HepG2 (cell line): ENCODE data around the gene FCAMR. TPM values are rescaled to one million over a fixed set of nuclear protein-coding genes. Genes with fewer than 3 reads are reported as not detected.

Source experiments
- ATAC-seq: fragments of 200-7000 bp; cut with Tn5 transposase; 3 replicates; pipeline ENCODE4 v1.9.1; 2020; ENCODE audit warnings: mild to moderate bottlenecking, moderate library complexity
- BruUV-seq: library from RNA; stranded (reverse); fragments of 400-500 nt; replicated peaks from 2 replicates; lab custom pipeline; 2021; lab: Mats Ljungman, UMichigan
- CTCF ChIA-PET: fragments of 300-600 bp; formaldehyde crosslinking; extraction: SDS; loops from one replicate; lab custom pipeline; 2021; ENCODE audit warnings: low total read pairs, inconsistent platforms, low intra/inter-chr PET ratio; lab: Yijun Ruan, JAX
- POLR2A ChIA-PET: fragments of 350-600 bp; sonication (Branson Sonifier 250); formaldehyde crosslinking; loops from one replicate; lab custom pipeline; 2020; ENCODE audit warnings: antibody characterized with exemption, inconsistent platforms; lab: Yijun Ruan, JAX
- DNase-seq: peaks from one replicate; pipeline ENCODE4 v3.0.0-alpha.2; 2015; ENCODE audit warnings: low spot score
- FAIRE-seq: peaks from 3 replicates; lab custom pipeline; 2011; peaks lifted over from hg19 to GRCh38; lab: Jason Lieb, UNC
- H2AFZ ChIP-seq: one replicate; pipeline ENCODE4 v1.6.1; 2011; ENCODE audit warnings: low read length, inconsistent platforms
- H3K27ac ChIP-seq: fragments of 300-600 bp; 3 replicates; pipeline ENCODE4 v1.8.0; 2011; ENCODE audit warnings: mixed run types, mild to moderate bottlenecking, mixed read lengths, low read length, inconsistent platforms; ENCODE audit not compliant: insufficient read depth; ENCODE audit errors: extremely low read length
- H3K27me3 ChIP-seq, 2 experiments: fragments of 200-600 bp in 1 of 2; 2 replicates in 1 of 2; 3 replicates in 1 of 2; pipeline versions ENCODE4 v1.6.0 to v1.8.0; 2011; ENCODE audit warnings: low read length in 2 of 2, mild to moderate bottlenecking in 2 of 2, moderate library complexity in 2 of 2, inconsistent platforms in 1 of 2; ENCODE audit not compliant: insufficient read depth in 2 of 2, control insufficient read depth in 1 of 2
- H3K36me3 ChIP-seq, 2 experiments: fragments of 200-600 bp in 1 of 2; replicated peaks in 1 of 2; 2 replicates in 1 of 2; 3 replicates in 1 of 2; pipeline versions ENCODE4 v1.5.1 to v1.8.0; 2011; ENCODE audit warnings: low read length in 2 of 2, inconsistent platforms in 1 of 2; ENCODE audit not compliant: insufficient read depth in 2 of 2, control insufficient read depth in 1 of 2
- H3K4me1 ChIP-seq: 2 replicates; pipeline ENCODE4 v1.5.1; 2012; ENCODE audit warnings: low read length, inconsistent platforms; ENCODE audit not compliant: insufficient read depth
- H3K4me2 ChIP-seq: 2 replicates; pipeline ENCODE4 v1.6.0; 2011; ENCODE audit warnings: low read depth, low read length, inconsistent platforms
- H3K4me3 ChIP-seq, 3 experiments: fragments of 200-600 bp in 1 of 3; sonication (generic), shearing (Covaris generic) in 1 of 3; replicated peaks in 1 of 3; 2 replicates each; pipeline ENCODE4 v1.5.1; 2011 to 2016; ENCODE audit warnings: low read length in 3 of 3, inconsistent platforms in 2 of 3, low read depth in 2 of 3, mild to moderate bottlenecking in 2 of 3, control low read depth in 1 of 3, mixed read lengths in 1 of 3; ENCODE audit not compliant: insufficient read depth in 1 of 3
- H3K79me2 ChIP-seq: one replicate; pipeline ENCODE4 v1.6.1; 2011; ENCODE audit warnings: low read length, inconsistent platforms; ENCODE audit not compliant: insufficient read depth
- H3K9ac ChIP-seq: 2 replicates; pipeline ENCODE4 v1.6.0; 2011; ENCODE audit warnings: mild to moderate bottlenecking, low read depth, low read length, inconsistent platforms; ENCODE audit not compliant: insufficient read depth
- H3K9me3 ChIP-seq: 2 replicates; pipeline ENCODE4 v1.5.1; 2012; ENCODE audit warnings: mild to moderate bottlenecking, low read length
- H4K20me1 ChIP-seq: 2 replicates; pipeline ENCODE4 v1.6.0; 2011; ENCODE audit warnings: inconsistent platforms, mild to moderate bottlenecking, low read length, moderate library complexity; ENCODE audit not compliant: insufficient read depth
- DMAP1 ChIP-seq: IDR thresholded peaks from 2 replicates; pipeline ENCODE4 v1.6.1; 2016
- FOXJ3 ChIP-seq: sonication (generic); formaldehyde crosslinking; IDR thresholded peaks from 2 replicates; pipeline ENCODE4 v1.4.0; 2020; ENCODE audit warnings: missing genetic modification reagents, mild to moderate bottlenecking, borderline replicate concordance
- GRHL1 ChIP-seq: sonication (generic); formaldehyde crosslinking; conservative IDR thresholded peaks from 2 replicates; pipeline ENCODE4 v1.8.0; 2022; ENCODE audit warnings: missing genetic modification reagents
- KAT2B ChIP-seq: fragments of 150-350 bp; IDR thresholded peaks from 2 replicates; pipeline ENCODE4 v1.6.1; 2014; ENCODE audit warnings: low read depth, low read length, borderline replicate concordance
- KAT7 ChIP-seq: IDR thresholded peaks from 2 replicates; pipeline ENCODE4 v1.6.1; 2018; ENCODE audit warnings: borderline replicate concordance, missing compliant biosample characterization
- NFE2 ChIP-seq: sonication (generic); formaldehyde crosslinking; IDR thresholded peaks from 2 replicates; pipeline ENCODE4 v1.4.0; 2020; ENCODE audit warnings: missing genetic modification reagents
- PPARG ChIP-seq: conservative IDR thresholded peaks from 2 replicates; pipeline ENCODE4 v1.6.1; 2016; ENCODE audit warnings: missing biosample characterization, missing genetic modification reagents
- RFX5 ChIP-seq: IDR thresholded peaks from 2 replicates; pipeline ENCODE4 v1.6.1; 2011; ENCODE audit warnings: low read depth, low read length, improper control_type of control experiment
- ZC3H4 ChIP-seq: sonication (generic); formaldehyde crosslinking; IDR thresholded peaks from 2 replicates; pipeline ENCODE4 v1.4.0; 2020; ENCODE audit warnings: missing genetic modification reagents, borderline replicate concordance
- ZNF264 ChIP-seq: sonication (generic); formaldehyde crosslinking; IDR thresholded peaks from 2 replicates; pipeline ENCODE4 v1.4.0; 2020; ENCODE audit warnings: missing genetic modification reagents
- ZNF569 ChIP-seq: sonication (generic); formaldehyde crosslinking; IDR thresholded peaks from 2 replicates; pipeline ENCODE4 v1.5.0; 2020; ENCODE audit warnings: mild to moderate bottlenecking, missing genetic modification reagents, moderate library complexity, borderline replicate concordance
- ZNF772 ChIP-seq: sonication (generic); formaldehyde crosslinking; IDR thresholded peaks from 2 replicates; pipeline ENCODE4 v1.5.0; 2020; ENCODE audit warnings: mild to moderate bottlenecking, missing genetic modification reagents
- WGBS: methylation state at CpG from one replicate; pipeline ENCODE4 v1.1.6; 2017; ENCODE audit warnings: low lambda C conversion rate; 5-methylcytosine and 5-hydroxymethylcytosine counted together
- in situ Hi-C: cut with HindIII; loops from 2 replicates; pipeline ENCODE4 v1.10.0; 2017; ENCODE audit warnings: low pct_unique_long_range_greater_than_20kb; ENCODE audit not compliant: extremely low pct_ligation_motif_present
- intact Hi-C: fragments of 100-400 bp; cut with micrococcal nuclease; formaldehyde crosslinking; loops from one replicate; pipeline ENCODE4 v1.10.0; 2022; ENCODE audit not compliant: unreplicated experiment
- polyA plus RNA-seq, 8 experiments: library from polyadenylated mRNA; depleted of rRNA in 3 of 8; stranded (reverse) in 7 of 8; unstranded in 1 of 8; fragments of >200 nt; fragmentation: Illumina TruSeq in 4 of 8; extraction: Trizol in 4 of 8; gene quantifications; 2 replicates each; pipeline versions ENCODE4 v1.2.1 to v1.2.3, GENCODE V29; 2011 to 2016; ENCODE audit warnings: low read depth in 4 of 8, missing spikeins in 1 of 8, mixed read lengths in 1 of 8; ENCODE audit not compliant: insufficient read depth in 1 of 8
- total RNA-seq, 5 experiments: library from RNA; depleted of rRNA; stranded (reverse); fragments of >200 nt; fragmentation: Illumina TruSeq; extraction: Trizol; gene quantifications; 2 replicates each; pipeline ENCODE4 v1.2.3, GENCODE V29; 2016; ENCODE audit warnings: low read depth in 1 of 5
- TF ChIP-seq, protein P1 (sequence below): sonication (generic); formaldehyde crosslinking; IDR thresholded peaks from 2 replicates; pipeline ENCODE4 v1.5.0; 2020; ENCODE audit warnings: missing genetic modification reagents
- TF ChIP-seq, protein P2 (sequence below), 2 experiments: sonication (generic) in 1 of 2; formaldehyde crosslinking in 1 of 2; IDR thresholded peaks; 2 replicates each; pipeline versions ENCODE4 v1.5.1 to v1.6.1; 2011 to 2020; ENCODE audit warnings: borderline replicate concordance in 1 of 2, low read depth in 1 of 2, low read length in 1 of 2, mild to moderate bottlenecking in 1 of 2, missing genetic modification reagents in 1 of 2, moderate library complexity in 1 of 2
- TF ChIP-seq, protein P3 (sequence below), 2 experiments: IDR thresholded peaks; 2 replicates each; pipeline ENCODE4 v1.6.1; 2011 to 2012; ENCODE audit warnings: low read length in 2 of 2, borderline replicate concordance in 1 of 2, low read depth in 1 of 2, mild to moderate bottlenecking in 1 of 2, moderate library complexity in 1 of 2

The FCAMR gene
- total and polyA plus RNA-seq, 2 of the 13 experiments (the other 11 are each of a cell fraction or from before 2014, with no cell fraction given): not detected

DNA sequence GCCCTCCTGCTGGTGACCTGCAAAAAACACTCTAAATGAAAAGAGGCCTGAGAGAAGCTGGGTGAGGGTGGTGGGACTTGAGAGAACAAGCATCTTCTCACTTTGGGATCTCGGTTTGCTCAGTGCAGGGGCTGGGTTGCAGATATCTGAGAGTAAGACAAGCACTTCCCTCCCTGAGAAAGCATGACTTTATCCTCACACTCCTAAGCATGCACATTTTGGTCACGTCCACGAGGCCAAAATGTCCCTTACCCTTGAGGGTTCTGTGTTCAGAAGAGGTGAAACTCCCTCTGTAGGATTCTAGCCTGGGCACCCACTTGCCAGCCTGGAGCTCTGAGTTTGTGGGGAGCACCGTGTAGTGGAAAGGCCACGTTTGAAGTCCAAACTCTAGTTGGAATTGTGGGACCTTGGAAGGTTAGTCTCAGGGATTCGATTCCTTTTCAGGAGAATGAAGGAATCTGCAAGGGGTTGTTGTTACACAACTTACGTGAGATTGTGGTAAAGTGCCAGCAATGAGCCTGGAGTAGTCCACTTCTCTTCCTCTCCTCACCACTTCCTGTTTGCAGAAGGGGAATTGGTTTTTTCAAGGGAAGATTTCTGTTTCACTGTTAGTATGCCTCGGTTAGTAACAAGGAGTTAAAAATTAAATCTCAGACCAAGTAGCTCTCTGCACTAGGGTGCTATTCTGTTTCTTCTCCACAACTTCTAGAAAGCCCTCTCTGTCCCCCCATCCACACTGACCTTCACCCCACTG is 3.0 kb downstream of the FCAMR start:
- Histone ChIP-seq H3K27me3 (peaks cover 0 to 20% of the 10 kb centered on the region in 2 experiments; a peak in 3 of 5 replicates), H4K20me1 (no peaks in the 10 kb centered on the region), H3K27ac (no peak overlapping the region), H3K9ac (no peak overlapping the region), H3K36me3 (no peaks in the 10 kb centered on the region), H3K79me2 (no peaks in the 10 kb centered on the region), H3K4me2 (no peak overlapping the region), H3K4me3 (no peak overlapping the region), H2AFZ (no peak overlapping the region), H3K4me1 (peaks cover 12% of the 10 kb centered on the region), H3K9me3 (no peaks in the 10 kb centered on the region)
- ChIA-PET POLR2A (no interaction called here), CTCF (no interaction called here)
- no peak for FAIRE-seq
- BruUV-seq: no TSS peak
- no peak for DNase-seq
- WGBS: 20% methylated on average over 8 of the region's 8 CpGs
- in situ Hi-C loops: no loop called here
- no peak for ATAC-seq
- intact Hi-C loops: loop anchor here (2.0 kb wide), 1 partner anchor 18 kb away; no protein-coding TSS in a partner anchor
- TF ChIP-seq, protein P1, sequence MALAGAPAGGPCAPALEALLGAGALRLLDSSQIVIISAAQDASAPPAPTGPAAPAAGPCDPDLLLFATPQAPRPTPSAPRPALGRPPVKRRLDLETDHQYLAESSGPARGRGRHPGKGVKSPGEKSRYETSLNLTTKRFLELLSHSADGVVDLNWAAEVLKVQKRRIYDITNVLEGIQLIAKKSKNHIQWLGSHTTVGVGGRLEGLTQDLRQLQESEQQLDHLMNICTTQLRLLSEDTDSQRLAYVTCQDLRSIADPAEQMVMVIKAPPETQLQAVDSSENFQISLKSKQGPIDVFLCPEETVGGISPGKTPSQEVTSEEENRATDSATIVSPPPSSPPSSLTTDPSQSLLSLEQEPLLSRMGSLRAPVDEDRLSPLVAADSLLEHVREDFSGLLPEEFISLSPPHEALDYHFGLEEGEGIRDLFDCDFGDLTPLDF (CRISPR knock-in tag): no peak
- TF ChIP-seq, protein P2, sequence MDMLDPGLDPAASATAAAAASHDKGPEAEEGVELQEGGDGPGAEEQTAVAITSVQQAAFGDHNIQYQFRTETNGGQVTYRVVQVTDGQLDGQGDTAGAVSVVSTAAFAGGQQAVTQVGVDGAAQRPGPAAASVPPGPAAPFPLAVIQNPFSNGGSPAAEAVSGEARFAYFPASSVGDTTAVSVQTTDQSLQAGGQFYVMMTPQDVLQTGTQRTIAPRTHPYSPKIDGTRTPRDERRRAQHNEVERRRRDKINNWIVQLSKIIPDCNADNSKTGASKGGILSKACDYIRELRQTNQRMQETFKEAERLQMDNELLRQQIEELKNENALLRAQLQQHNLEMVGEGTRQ (IDR thresholded peaks at IDR 0.05; ENCODE audit: low read depth, low read length): no peak
- TF ChIP-seq, protein P2 (CRISPR knock-in tag; IDR thresholded peaks at IDR 0.05; ENCODE audit: borderline replicate concordance): no peak
- TF ChIP-seq RFX5 (no peak), FOXJ3 (CRISPR knock-in tag) (no peak), KAT2B (no peak), KAT7 (CRISPR knock-in tag) (no peak), GRHL1 (CRISPR knock-in tag) (no peak), PPARG (CRISPR knock-in tag) (no peak), ZNF569 (no peak), ZNF264 (CRISPR knock-in tag) (no peak), ZC3H4 (CRISPR knock-in tag) (no peak), NFE2 (no peak), DMAP1 (CRISPR knock-in tag) (no peak), ZNF772 (CRISPR knock-in tag) (no peak)
- TF ChIP-seq, protein P3, sequence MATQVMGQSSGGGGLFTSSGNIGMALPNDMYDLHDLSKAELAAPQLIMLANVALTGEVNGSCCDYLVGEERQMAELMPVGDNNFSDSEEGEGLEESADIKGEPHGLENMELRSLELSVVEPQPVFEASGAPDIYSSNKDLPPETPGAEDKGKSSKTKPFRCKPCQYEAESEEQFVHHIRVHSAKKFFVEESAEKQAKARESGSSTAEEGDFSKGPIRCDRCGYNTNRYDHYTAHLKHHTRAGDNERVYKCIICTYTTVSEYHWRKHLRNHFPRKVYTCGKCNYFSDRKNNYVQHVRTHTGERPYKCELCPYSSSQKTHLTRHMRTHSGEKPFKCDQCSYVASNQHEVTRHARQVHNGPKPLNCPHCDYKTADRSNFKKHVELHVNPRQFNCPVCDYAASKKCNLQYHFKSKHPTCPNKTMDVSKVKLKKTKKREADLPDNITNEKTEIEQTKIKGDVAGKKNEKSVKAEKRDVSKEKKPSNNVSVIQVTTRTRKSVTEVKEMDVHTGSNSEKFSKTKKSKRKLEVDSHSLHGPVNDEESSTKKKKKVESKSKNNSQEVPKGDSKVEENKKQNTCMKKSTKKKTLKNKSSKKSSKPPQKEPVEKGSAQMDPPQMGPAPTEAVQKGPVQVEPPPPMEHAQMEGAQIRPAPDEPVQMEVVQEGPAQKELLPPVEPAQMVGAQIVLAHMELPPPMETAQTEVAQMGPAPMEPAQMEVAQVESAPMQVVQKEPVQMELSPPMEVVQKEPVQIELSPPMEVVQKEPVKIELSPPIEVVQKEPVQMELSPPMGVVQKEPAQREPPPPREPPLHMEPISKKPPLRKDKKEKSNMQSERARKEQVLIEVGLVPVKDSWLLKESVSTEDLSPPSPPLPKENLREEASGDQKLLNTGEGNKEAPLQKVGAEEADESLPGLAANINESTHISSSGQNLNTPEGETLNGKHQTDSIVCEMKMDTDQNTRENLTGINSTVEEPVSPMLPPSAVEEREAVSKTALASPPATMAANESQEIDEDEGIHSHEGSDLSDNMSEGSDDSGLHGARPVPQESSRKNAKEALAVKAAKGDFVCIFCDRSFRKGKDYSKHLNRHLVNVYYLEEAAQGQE (IDR thresholded peaks at IDR 0.05; ENCODE audit: borderline replicate concordance in 1 of 2, low read depth in 1 of 2, low read length in 2 of 2): no peak
